HS-27A (cell line): ENCODE results near the gene PDAP1.
"Not testable (repeated sequence)": the region's sequence is repeated elsewhere in the genome, so short reads cannot be mapped to it uniquely, and the experiment has no call there.

Experiments used
- DNase-seq: peaks from one replicate; pipeline ENCODE4 v3.0.0-alpha.2; 2012; ENCODE audit warnings: low read depth, missing footprints

Gene PDAP1

DNA sequence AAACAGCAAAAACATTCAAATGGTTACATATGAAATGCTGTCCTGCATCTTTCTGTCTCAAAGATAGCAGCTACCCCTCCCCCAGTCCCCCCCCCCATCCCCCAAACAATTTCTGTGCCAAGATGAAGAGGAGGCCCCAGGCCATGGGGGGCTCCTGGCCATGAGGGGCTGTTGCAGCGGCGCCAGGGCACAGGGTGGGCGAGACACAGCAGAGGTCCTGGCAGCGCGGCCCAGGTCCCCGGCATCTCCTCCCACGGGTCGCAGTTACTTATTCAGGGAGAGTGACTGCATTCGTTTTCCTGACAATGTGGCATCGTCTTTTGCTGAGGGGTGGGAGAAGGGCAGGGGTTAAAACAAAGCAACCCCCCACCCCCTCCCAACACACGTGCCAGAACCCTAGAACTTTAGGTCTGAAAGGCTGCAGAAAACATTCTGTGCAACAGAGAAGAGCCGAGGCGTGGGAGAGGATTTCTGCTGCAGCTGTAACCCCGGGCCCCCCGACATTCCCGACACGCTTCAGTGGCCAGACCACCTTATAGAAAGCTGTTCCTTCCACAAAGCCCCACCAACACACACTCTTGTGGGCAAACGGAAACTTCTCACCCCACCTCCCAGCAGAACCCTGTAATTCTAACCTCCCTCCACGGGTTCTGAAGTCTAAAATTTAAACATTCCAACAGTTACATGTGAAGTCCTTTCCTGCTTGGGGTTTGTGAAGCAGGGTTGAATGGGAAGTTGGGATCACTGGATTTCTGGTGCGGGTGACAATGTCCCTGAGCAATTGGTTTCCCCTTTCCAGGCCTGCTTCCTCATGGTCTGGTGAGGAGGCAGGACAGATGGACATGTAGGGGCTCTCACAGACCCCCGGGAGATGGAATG lies 11.7 kb downstream of the PDAP1 start:
- no peak for DNase-seq

DNA sequence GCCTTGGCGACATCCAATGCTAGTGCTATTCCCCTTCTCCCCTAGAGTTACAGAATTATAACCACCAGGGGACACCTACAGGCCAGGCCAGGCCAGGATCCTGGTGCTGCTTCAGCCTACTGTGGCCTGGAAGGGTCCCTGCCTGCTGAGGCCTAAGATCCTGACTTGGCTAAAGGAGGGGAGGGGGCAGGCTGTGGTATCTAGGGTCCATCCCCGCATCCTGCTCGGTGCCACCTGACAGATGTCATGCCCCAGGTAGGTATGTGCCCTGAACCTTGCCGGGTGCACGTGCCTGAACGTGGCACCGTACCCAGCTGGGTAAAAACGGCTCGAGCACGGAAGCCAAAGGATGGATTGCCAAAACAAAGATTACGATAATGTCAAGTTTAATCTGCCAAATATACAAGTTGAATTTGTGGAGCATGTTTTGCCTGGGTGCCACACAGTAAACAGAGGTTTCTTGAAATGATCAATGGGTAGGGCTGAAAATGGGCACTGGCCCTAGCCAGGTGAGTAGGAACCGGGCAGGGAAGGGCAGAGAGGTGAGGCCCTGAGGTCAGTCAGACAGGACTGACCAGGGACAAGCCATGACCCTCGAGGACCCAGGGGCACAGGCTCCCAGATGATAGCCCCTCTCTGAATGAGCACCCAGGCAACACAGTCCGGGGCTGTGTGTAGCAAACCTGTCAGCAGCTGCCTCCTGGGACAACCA lies 12.6 kb downstream of the PDAP1 start:
- no peak for DNase-seq

DNA sequence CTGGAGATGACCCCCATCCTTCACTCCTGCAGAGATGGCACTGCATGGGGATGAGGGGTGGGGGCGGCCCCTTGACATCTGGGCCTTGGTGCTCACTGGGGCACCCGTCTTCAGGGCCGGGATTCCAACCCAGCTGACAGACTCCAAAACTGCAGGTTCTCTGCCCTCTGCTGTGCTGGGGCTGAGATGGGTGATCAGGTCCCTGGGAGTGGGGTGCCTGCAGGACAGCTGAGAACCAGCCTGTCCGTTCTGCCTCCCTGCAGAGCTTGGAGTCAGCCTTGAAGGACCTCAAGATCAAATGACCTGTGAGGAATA lies 14.3 kb downstream of the PDAP1 start:
- no peak for DNase-seq

DNA sequence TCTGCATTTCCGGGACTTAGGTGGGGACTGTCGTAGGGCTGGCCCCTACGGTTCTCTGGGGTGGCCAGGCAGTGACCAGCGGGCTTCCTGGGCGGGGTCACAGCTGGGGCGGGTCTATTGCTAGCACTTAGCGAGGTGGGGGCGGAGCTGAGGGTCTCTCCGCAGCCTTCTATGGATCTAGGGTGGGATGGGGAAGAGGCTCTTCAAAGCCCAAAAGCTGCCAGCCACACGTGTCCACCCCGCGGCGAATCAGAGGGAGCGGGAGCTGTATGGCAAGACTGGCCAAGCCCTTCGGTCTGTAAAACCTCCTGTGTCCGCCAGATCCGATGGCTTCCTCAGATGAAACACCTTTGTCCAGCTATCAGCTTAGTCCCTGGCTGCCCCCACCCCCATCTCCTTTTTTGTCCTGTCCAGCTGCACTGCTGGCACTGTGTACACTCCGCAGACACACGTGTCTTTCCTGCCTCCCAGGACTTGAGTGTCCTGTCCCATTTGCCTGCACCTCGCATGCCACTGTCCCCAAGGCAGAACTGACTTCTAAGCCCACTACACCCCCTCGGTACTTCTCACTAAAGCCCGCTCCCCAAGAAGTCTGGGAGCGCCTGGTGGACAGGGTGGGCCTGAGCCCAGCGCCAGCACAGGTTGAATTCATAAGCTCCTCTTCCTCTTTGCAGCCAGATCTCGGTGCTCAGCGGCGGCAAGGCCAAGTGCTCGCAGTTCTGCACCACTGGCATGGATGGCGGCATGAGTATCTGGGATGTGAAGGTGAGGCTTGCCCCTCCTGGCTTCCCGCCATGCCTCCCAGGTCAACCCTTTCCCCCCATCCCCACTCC lies 14.8 kb downstream of the PDAP1 start:
- DNase-seq, result no peak

DNA sequence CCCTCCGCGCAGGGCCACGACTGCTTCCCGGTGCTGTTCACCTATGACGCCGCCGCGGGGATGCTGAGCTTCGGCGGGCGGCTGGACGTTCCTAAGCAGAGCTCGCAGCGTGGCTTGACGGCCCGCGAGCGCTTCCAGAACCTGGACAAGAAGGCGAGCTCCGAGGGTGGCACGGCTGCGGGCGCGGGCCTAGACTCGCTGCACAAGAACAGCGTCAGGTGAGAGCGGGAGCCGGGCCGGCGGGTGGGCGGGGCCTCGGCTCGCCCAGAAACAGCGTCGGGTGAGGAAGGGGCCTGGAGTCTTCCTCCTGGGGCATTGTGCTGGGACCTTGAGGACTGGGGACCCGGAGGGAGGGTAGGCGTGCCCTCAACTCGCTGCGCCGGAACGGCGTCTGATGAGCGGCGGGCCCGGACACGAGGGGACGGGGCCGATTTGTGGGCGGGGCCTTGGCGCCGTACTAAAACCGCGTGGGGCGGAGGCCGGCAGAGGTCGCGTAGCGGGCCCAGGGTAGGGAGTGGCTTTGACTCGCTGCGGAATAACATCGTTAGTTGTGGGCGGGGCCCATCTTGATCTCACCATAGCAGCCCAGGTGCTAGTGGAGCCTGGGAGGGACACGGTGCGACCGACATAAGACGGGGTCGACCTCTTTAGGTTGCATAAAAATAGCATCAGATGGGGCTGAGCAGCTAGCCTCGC lies 15.6 kb downstream of the PDAP1 start:
- DNase-seq, result no peak

DNA sequence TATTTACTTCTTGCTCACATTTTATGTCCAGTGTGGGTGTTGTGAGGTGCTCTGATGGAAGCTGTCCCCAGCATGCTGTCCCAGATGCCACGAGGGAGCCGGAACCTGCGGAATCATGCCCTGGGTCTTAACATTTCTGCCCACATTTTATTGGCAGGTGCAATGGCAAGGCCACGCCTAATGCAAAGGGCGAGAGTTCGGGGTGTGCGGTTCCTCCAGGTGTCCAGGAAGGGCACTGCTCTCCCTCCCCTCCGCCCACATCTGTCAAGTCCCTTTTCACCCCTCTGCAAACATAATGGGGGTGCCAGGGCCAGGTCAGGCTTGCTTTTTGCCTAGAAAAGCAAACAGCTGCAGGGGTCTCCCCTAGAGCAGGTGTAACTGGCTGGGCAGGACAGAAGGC lies 16.4 kb downstream of the PDAP1 start:
- no peak for DNase-seq

DNA sequence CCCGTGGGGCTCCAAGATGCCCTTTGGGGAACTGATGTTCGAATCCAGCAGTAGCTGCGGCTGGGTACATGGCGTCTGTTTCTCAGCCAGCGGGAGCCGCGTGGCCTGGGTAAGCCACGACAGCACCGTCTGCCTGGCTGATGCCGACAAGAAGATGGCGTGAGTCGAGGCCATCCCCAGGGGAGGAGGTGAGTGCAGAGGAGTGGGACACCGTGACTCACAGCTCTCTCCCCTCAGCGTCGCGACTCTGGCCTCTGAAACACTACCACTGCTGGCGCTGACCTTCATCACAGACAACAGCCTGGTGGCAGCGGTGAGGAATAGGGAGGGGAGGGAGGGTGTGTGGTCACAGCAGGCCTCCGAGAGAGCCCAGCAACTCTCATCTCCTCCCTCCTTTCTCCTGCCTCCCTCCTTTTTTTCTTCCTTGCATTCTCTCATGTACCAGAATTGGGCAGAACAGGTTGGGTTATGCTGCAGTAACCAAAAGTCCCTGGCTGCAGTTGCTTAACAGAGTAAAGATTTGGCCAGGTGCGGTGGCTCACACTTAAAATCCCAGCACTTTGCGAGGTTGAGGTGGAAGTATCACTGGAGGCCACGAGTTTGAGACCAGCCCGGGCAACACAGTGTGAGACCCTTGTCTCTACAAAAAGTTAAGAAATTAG lies 17.3 kb downstream of the PDAP1 start:
- DNase-seq, result no peak

DNA sequence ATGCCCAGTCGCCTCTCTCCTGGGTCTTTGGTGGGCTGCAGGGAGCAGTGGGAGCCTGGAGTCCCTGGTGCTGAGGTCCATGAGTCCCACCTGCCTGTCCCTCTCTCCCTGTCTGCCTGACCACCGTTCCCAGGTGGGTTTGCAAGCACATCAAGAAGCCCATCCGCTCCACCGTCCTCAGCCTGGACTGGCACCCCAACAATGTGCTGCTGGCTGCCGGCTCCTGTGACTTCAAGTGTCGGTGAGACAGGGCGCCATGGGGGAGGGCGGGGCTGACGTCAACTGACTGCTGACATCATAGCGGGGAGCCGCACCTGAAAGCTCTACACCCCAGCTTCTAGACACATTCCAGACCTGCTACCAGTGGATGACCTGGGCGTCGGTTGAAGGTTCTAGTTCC lies 18.6 kb downstream of the PDAP1 start:
- no peak for DNase-seq

DNA sequence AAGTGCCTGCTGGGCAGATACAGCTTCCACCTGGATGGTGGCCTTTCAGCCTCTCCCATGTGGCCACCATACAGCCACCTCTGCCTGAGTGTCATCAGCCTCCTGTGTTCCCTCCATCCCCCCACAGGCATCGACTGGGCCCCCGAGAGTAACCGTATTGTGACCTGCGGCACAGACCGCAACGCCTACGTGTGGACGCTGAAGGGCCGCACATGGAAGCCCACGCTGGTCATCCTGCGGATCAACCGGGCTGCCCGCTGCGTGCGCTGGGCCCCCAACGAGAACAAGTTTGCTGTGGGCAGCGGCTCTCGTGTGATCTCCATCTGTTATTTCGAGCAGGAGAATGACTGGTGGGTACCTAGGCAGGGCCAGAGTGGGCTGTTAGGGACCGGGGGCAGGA lies 20.5 kb downstream of the PDAP1 start:
- no peak for DNase-seq

DNA sequence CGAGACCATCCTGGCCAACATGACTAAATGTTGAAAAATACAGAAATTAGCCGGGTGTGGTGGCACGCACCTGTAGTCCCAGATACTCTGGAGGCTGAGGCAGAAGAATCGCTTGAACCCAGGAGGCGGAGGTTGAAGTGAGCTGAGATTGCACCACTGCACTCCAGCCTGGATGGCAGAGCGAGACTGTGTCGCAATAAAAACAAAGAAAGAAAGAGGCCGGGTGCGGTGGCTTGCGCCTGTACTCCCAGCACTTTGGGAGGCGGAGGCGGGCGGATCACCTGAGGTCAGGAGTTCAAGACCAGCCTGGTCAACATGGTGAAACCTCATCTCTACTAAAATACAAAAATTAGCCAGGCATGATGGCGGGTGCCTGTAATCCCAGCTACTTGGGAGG lies 21.2 kb downstream of the PDAP1 start:
- not testable (repeated sequence) for DNase-seq

DNA sequence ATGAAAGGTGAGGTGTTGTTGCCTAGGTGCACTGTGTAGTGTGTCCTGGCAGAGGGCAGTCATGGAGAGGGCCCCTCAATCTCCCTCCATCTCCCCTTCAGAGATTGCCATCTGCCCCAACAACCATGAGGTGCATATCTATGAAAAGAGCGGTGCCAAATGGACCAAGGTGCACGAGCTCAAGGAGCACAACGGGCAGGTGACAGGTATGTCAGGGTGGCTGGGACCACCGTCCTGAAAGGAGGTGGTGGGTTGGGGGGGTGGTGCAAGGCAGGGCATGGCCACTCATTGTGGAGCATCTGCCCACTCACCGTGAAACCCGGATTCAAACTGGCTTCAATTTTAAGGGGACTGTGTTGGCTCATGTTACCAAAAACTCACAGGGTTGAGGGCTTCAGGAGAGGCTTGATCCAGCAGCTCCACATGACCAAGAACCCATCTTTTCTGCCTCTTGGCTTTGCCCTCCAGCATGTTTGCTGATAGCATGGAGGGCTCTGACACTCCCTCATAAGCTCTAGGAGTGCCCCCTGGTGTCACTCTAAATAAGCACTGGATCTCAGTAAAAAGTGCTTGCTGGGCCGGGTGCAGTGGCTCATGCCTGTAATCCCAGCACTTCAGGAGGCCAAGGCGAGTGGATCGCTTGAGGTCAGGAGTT lies 21.7 kb downstream of the PDAP1 start:
- DNase-seq, result no peak

DNA sequence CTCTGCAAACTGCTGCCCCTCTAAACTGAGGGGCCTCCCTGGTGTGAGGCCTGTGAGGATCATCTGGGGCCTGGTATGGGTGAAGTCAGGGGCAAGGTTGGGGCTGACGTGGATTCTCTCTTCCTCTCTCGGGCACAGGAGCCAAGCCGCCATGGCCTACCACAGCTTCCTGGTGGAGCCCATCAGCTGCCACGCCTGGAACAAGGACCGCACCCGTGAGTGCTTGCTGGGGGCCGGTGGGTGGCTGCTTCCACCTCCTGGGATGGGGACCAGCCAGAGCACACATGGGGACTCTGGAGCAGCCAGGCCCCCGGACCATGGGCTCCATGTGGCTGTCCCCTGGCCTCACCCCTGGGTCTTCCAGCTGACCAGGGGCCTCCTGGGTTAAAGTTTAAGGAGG lies 22.8 kb downstream of the PDAP1 start:
- no peak for DNase-seq

DNA sequence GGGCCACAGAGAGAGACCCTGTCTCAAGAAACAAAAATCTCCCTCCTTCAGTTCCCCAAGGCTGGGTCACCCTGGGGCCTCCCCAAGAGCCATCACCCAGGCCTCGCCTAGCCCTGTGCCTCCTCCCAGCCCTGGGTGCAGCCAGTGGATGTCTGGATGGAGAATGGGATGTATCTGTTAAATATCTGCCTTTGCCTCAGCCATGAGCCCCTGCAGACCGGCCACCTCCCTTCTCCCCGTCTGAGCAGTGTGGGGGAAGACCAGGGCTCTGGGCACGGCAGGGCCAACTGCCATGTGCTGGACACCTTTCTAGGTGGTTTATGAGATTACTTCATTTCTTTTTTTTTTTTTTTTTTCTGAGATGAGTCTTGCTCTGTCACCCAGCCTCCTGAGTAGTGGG lies 23.9 kb downstream of the PDAP1 start:
- DNase-seq, result no peak

DNA sequence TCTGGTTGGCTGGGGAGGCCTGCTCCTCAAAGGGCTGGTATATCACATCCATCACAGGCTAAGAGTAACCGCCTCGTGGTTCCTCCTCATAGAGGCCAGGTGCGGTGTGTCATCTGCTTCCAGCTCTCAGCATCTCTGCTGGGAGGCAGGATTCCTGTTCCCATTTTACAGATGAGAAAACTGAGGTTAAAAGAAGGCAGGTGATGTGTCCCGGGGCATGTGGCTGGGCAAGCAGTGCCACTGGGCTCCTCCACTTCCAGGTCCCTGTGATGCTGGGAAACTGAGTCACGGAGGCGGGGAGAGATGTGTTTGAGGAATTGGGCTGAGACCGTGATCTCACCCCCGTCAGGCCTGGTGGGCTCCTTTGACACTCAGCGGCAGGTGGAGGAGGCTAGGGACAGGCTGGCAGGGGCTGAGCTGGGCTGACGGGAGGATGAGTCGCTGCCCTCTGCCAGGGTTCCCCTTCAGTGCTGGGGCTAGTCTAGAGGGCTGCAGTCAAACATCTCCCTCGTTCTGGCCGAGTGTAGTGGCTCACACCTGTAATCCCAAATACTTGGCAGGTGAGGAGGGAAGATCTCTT lies 24.5 kb downstream of the PDAP1 start:
- no peak for DNase-seq

DNA sequence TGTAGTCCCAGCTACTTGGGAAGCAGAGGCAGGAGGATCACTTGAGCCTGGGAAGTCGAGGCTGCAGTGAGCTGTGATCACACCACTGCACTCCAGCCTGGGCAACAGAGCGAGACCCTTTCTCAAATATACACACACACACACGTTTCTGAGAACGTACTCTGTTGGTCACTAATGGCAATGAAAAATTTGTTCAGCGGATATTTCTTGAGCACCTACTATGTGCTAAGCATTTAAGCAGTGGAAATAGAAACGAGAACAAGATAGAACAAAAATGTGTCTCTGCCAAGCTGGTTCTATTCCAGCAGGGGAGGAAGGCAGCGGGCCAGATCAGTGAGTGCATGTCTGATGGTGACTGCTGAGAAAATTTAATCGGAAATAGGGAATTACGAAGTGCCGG lies 25.2 kb downstream of the PDAP1 start:
- no peak for DNase-seq

DNA sequence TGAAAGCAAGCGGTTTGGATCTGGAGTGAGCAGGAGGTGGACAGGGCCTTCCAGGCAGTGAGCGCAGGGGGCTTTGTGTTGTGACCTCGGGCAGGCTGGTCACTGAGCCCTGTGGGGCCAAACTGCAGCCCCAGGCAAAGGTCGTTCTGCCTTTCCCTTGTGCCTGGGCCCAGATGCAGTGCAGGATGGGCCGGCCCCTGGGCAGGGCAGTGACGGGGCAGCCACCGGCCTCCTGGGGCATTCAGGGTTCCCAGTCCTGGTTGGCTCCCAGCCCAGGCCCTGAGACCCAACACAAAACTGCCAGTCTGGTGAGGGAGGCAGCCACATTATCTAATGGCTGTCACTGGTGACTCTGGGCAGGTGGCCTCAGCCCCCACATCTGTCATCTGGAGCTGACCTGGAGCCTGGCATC lies 26.7 kb downstream of the PDAP1 start:
- no peak for DNase-seq

DNA sequence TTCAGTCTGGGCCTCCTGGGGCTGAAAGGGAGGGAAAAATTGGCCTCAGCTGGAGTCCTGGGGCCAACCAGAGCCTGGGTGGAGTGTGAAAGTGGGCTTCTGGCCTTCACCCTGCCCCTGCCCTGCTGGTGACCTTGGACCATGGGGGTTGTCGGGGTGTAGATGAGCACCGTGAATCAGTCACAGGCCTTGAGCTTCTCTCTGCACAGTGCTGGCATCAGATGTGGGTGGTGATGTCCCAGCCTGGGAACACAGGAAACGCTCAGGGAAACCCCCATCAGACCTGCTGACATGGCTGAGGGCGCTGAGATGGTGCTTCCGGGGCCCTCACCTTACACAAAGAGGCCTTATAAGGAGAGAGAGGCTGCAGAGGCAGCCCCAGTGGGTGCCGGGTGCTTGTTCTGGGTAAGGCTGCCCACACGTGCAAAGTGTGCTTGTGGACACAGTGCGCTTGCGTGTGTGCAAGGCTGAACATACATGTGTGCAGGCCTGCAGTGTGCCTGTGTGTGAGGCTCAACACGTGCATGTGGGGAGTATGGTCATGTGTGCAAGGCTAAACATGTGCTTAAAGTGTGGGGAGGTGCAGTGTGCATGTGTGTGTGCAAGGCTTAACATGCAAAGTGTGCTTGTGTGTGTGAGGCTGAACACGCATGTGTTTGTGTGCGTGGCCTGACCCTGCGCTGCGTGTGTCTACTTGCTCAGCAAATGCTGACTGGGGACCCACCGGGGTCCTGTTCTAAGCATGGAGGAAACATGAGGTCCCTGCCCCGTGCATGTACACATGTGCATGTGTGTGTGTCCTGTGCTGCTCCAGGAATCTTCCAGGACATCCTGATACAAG lies 27.4 kb downstream of the PDAP1 start:
- no peak for DNase-seq

DNA sequence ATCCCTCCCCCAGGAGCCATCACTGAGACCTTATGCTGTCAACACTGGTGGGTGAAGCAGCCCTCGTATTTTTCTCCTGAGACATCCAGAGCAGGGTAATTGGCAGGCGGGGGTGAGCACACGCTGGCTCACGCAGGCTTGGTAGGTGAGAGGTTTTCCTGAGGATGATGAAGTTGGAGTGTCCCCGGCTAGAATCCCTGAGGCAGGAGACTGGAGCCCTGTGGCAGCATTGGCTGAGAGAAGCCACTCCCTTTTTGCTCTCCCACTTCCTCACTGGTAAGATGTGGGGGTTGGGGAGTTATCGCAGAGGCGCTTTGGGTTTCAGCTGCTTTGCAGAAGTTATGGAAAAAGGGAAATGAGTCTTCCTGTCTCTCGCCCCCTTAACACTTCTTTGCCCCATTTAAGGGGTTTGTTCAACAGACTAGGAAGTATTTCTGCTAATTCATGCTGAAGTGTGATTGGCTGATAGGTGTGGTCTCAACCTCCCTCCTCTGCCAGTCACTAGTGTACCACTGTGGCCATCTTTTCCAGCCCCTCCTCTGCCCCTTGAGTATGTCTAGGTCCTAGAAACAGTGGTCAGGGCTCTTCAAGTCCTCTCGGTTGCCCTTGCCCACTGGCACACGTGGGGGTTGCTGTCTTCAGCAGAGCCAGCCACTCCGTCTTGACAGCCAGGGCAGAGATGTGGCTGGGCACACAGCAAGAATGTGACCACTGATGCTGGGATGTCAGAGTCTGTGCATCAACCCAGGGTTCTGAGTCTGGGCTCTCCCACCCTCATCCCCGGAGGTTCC lies 28.2 kb downstream of the PDAP1 start:
- no peak for DNase-seq

DNA sequence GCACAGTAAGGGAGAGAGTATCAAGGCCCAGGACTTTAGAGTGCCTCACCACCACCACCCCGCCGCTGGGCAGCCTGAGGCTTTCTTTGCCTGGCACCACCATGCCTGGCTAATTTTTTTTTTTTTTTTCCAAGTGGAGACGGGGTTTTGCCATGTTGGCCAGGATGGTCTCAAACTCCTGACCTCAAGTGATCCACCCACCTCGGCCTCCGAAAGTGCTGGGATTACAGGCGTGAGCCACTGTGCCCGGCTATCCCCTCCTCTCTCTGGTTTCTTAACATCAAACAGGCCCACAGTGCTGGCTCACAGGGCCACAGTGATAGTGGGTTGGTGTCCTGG lies 28.7 kb downstream of the PDAP1 start:
- not testable (repeated sequence) for DNase-seq
